Activated T-cell treated with anti-CD3 and anti-CD28 coated beads, Interleukin-2, amount 50 U/mL, for 4 hours (primary cell): ENCODE data around the gene FSIP2. TPM values are rescaled to one million over a fixed set of nuclear protein-coding genes. Genes with fewer than 3 reads are reported as not detected.

Experiments
- ATAC-seq, 2 donors: fragments of 200-7000 bp; cut with Tn5 transposase; one replicate each; pipeline ENCODE4 v1.10.0; 2021
- DNase-seq: peaks from one replicate; pipeline ENCODE4 v3.0.0-alpha.2; 2020
- H3K27me3 Mint-ChIP-seq: one replicate; pipeline ENCODE4 v1.8.0; 2021; ENCODE audit warnings: low read depth, mixed read lengths
- H3K36me3 Mint-ChIP-seq: one replicate; pipeline ENCODE4 v1.8.0; 2022; ENCODE audit warnings: mixed read lengths; ENCODE audit not compliant: insufficient read depth
- H3K4me1 Mint-ChIP-seq: one replicate; pipeline ENCODE4 v1.8.0; 2021; ENCODE audit warnings: low read depth, mixed read lengths
- H3K4me3 Mint-ChIP-seq: one replicate; pipeline ENCODE4 v1.8.0; 2021; ENCODE audit warnings: mild to moderate bottlenecking, moderate library complexity, mixed read lengths
- H3K9me3 Mint-ChIP-seq: one replicate; pipeline ENCODE4 v1.8.0; 2021; ENCODE audit warnings: mixed read lengths
- total RNA-seq, 3 donors: library from RNA; stranded (reverse); gene quantifications; one replicate each; pipeline ENCODE4 v1.2.1, GENCODE V29; 2021

FSIP2 gene
- total RNA-seq, 3 donors from 2014 or later, result 0.08 TPM; not detected in 2

DNA sequence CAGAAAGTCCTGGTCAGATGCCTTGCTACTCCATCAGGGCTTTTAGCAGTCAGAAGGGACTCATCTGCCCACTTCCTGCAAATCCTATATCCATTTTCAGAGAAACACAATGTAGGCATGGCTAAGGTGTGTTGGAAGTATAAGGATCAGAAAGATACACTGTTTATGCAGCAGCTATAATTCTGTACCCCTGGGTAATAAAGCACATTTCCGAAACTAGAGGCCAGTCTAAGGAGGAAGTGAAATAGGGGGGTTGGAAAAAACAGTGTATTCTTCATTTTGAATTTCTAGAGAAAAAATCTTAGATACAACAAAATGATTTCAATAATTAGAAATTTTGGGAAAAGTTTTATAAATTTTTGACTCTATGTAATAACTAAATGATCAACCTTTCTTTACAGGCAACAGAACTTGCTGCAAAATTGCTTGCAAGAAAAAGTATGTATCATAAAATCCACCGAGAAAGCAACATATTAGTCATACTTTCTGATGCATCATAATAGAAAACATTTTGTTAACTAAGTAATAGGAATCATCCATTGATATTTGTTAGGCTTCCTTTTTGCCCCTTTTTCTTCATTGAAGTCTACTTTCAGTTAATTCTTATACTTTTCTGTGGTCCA is 47.4 kb downstream of the FSIP2 start:
- no peak for ATAC-seq
- Mint-ChIP-seq H3K36me3 (no peaks in the 10 kb centered on the region), H3K9me3 (peaks cover 5% of the 10 kb centered on the region)

GRCh38 chr2:185787227-185788145 is 48.9 kb downstream of the FSIP2 start:
- Mint-ChIP-seq H3K4me1 (no peaks in the 10 kb centered on the region), H3K36me3 (no peaks in the 10 kb centered on the region), H3K4me3 (no peak overlapping the region), H3K27me3 (no peaks in the 10 kb centered on the region), H3K9me3 (peaks cover 5% of the 10 kb centered on the region)
- DNase-seq (no peak), ATAC-seq (no peak)

More for the DNA sequence above, 47.4 kb downstream of the FSIP2 start:
- Mint-ChIP-seq H3K4me1 (no peaks in the 10 kb centered on the region), H3K27me3 (no peaks in the 10 kb centered on the region), H3K4me3 (no peak overlapping the region)
- no peak for DNase-seq

DNA sequence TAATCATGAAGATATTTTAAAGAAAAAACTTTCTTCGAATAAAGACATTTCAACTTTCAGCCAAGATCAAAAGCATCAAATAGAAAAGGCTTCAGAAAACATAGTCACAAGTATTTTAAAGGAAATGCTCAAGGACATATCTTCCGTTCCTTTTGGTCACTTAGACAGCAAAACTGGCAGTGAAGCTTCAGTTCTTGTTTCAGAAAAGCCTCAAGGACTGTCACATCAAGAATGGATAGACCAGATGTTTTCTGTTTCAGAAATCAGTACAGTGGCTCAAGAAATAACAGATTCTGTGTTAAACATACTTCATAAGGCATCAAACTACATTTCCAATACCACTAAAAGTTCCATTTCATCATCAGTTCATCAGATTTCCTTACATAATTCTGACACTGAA is 51.8 kb downstream of the FSIP2 start:
- Mint-ChIP-seq H3K9me3 (no peaks in the 10 kb centered on the region), H3K27me3 (no peaks in the 10 kb centered on the region), H3K4me1 (no peaks in the 10 kb centered on the region), H3K36me3 (no peaks in the 10 kb centered on the region), H3K4me3 (no peak overlapping the region)
- DNase-seq, result no peak
- ATAC-seq, result no peak

DNA sequence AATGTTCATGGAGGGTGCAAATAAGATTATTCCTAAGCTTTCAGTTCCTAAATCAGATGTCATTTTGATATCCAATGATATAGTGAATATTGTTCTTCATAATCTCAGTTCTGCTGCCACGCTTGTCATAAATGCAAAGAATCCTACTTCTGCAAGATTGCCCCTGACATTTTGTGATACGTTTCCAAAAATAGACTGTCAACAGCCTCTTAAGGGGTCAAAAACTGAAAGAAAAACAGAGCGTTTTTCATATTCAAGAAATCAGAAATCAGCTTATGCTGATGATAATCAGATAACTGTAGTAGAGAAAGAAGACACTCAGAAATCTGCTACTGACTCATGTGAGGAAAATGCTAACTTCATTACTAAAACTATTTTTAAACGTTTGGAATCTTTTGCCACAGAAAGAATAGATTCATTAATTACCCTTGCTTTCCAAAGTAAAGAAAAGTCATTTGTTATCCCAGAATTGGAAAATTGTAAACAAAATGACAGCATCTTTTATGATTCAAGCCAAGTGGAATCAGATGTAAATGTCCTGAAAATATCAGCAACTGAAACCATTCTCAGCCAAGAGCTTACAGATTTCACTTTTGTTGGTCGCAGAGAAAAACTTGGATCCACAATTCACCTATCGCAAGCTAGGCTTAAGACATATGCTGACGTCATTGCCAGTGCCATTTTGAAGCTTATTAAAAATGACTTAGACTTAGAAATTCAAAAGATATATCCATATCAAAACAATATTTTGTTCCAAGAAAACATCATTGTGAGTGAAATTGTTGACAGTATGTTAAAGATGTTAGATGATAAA is 55.1 kb downstream of the FSIP2 start:
- Mint-ChIP-seq H3K4me1 (no peaks in the 10 kb centered on the region), H3K36me3 (no peaks in the 10 kb centered on the region), H3K4me3 (no peak overlapping the region), H3K9me3 (no peaks in the 10 kb centered on the region), H3K27me3 (no peaks in the 10 kb centered on the region)
- ATAC-seq, result no peak
- DNase-seq, result no peak

DNA sequence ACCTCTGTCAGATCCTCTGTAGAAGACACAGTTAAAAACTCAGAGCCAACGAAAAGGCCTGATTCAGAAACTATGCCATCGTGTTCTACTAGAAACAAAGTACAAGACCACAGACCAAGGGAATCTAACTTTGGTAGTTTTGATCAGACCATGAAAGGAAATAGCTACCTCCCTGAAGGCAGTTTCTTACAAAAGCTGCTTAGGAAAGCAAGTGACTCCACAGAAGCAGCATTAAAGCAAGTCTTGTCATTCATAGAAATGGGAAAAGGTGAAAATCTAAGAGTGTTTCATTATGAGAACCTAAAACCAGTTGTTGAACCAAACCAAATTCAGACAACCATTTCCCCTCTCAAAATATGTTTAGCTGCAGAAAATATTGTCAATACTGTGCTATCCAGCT is 58.2 kb downstream of the FSIP2 start:
- ATAC-seq (no peak), DNase-seq (no peak)
- H3K36me3 Mint-ChIP-seq, result peaks cover 2% of the 10 kb centered on the region
- H3K27me3 Mint-ChIP-seq, result no peaks in the 10 kb centered on the region
- no peak overlapping the region for H3K4me3 Mint-ChIP-seq
- no peaks in the 10 kb centered on the region for H3K4me1 Mint-ChIP-seq
- H3K9me3 Mint-ChIP-seq, result no peaks in the 10 kb centered on the region

- no peak overlapping the region for H3K4me3 Mint-ChIP-seq
- no peaks in the 10 kb centered on the region for H3K9me3 Mint-ChIP-seq
- no peak for ATAC-seq
- H3K4me1 Mint-ChIP-seq, result no peaks in the 10 kb centered on the region
- no peak for DNase-seq
- peaks cover 2% of the 10 kb centered on the region for H3K36me3 Mint-ChIP-seq
- no peaks in the 10 kb centered on the region for H3K27me3 Mint-ChIP-seq
Observed at GRCh38 chr2:185802926-185803325, 64.3 kb downstream of the FSIP2 start.

DNA sequence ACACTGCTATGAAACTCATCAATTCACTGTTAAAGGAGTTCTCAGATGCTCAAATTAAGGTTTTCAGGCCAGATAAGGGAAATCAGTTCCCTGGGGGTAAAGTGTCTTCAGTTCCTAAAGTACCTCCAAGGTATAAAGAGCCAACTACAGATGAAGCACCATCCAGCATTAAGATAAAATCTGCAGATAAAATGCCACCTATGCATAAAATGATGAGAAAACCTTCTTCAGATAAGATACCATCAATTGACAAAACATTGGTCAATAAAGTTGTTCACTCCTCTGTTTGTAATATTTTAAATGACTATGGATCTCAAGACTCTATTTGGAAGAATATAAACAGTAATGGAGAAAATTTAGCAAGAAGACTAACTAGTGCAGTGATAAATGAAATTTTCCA is 68.2 kb downstream of the FSIP2 start:
- ATAC-seq (no peak), DNase-seq (no peak)
- H3K4me3 Mint-ChIP-seq, result no peak overlapping the region
- peaks cover 4% of the 10 kb centered on the region for H3K9me3 Mint-ChIP-seq
- no peaks in the 10 kb centered on the region for H3K4me1 Mint-ChIP-seq
- H3K36me3 Mint-ChIP-seq, result no peaks in the 10 kb centered on the region
- H3K27me3 Mint-ChIP-seq, result no peaks in the 10 kb centered on the region

GRCh38 chr2:185807351-185807750 is 68.7 kb downstream of the FSIP2 start:
- no peaks in the 10 kb centered on the region for H3K27me3 Mint-ChIP-seq
- no peak for ATAC-seq

GRCh38 chr2:185811580-185811979 is 73.0 kb downstream of the FSIP2 start:
- Mint-ChIP-seq H3K4me1 (no peaks in the 10 kb centered on the region), H3K36me3 (no peaks in the 10 kb centered on the region), H3K4me3 (no peak overlapping the region), H3K27me3 (no peaks in the 10 kb centered on the region), H3K9me3 (peaks cover 11% of the 10 kb centered on the region)
- DNase-seq, result no peak
- ATAC-seq, result no peak

More at GRCh38 chr2:185807351-185807750, 68.7 kb downstream of the FSIP2 start:
- no peaks in the 10 kb centered on the region for H3K36me3 Mint-ChIP-seq
- no peaks in the 10 kb centered on the region for H3K4me1 Mint-ChIP-seq
- DNase-seq, result no peak
- H3K9me3 Mint-ChIP-seq, result peaks cover 4% of the 10 kb centered on the region
- no peak overlapping the region for H3K4me3 Mint-ChIP-seq

DNA sequence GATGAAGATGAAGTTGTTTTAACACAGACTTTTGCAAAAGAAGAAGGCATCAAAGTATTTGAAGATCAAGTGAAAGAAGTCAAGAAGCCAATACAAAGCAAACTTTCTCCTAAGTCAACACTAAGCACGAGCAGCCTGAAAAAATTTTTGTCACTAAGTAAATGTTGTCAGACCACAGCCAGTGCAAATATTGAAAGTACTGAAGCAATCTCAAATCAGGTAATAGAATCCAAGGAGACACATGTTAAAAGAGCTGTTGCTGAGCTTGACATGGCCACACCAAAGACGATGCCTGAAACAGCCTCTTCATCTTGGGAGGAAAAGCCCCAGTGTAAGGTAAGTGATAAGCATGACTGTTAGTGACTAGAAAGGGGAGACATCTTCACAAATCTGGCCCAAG is 75.1 kb downstream of the FSIP2 start:
- no peaks in the 10 kb centered on the region for H3K4me1 Mint-ChIP-seq
- H3K4me3 Mint-ChIP-seq, result no peak overlapping the region
- no peaks in the 10 kb centered on the region for H3K27me3 Mint-ChIP-seq
- ATAC-seq, result no peak
- H3K9me3 Mint-ChIP-seq, result peaks cover 27% of the 10 kb centered on the region
- DNase-seq, result no peak
- no peaks in the 10 kb centered on the region for H3K36me3 Mint-ChIP-seq

GRCh38 chr2:185817991-185818390 is 79.4 kb downstream of the FSIP2 start:
- Mint-ChIP-seq H3K36me3 (no peaks in the 10 kb centered on the region), H3K9me3 (peaks cover 41% of the 10 kb centered on the region), H3K4me3 (no peak overlapping the region), H3K27me3 (no peaks in the 10 kb centered on the region), H3K4me1 (no peaks in the 10 kb centered on the region)
- DNase-seq (no peak), ATAC-seq (no peak)

- no peaks in the 10 kb centered on the region for H3K4me1 Mint-ChIP-seq
- no peaks in the 10 kb centered on the region for H3K36me3 Mint-ChIP-seq
- no peak for ATAC-seq
- no peak for DNase-seq
- no peaks in the 10 kb centered on the region for H3K27me3 Mint-ChIP-seq
- no peak overlapping the region for H3K4me3 Mint-ChIP-seq
- H3K9me3 Mint-ChIP-seq, result peaks cover 35% of the 10 kb centered on the region
Observed at GRCh38 chr2:185821467-185821866, 82.9 kb downstream of the FSIP2 start.

DNA sequence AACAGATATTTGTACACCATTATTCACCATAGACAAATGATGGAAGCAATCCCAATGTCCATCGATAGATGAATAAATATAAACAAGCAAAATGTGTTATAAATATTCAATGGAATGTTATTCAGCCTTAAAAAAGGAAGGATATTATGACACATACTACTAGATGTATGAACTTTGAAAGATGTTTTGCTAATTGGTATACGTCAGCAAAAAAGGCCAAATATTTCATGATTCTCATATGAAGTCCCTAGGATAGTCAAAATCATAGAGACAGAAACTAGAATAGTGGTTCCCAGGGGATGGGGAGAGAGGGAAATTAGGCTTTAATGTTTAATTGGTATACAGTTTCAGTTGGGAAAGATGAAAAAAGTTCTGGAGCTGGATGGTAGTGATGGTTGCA is 85.2 kb downstream of the FSIP2 start:
- DNase-seq (no peak), ATAC-seq (no peak)
- H3K4me3 Mint-ChIP-seq, result no peak overlapping the region
- peaks cover 19% of the 10 kb centered on the region for H3K9me3 Mint-ChIP-seq
- H3K27me3 Mint-ChIP-seq, result no peaks in the 10 kb centered on the region
- H3K4me1 Mint-ChIP-seq, result no peaks in the 10 kb centered on the region
- no peaks in the 10 kb centered on the region for H3K36me3 Mint-ChIP-seq

DNA sequence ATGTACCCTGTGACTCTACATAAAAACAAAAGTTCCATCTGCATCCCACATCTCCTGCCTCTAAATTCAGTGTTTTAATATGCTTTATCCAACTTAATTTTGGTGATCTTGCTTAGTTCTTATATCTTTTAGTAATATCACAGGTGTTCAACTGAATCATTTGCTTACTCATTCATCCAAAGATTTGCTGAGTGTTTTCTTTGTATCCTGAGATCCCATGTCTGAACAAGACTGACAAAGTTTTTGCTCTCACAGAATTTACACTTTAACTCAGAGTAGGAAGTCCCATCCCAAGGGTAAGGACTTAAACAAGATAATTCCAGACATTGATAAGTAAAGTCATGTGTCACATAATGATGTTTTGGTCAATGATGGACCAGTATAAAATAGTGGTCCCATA is 87.0 kb downstream of the FSIP2 start:
- no peak for DNase-seq
- no peaks in the 10 kb centered on the region for H3K27me3 Mint-ChIP-seq
- H3K4me1 Mint-ChIP-seq, result no peaks in the 10 kb centered on the region
- no peak overlapping the region for H3K4me3 Mint-ChIP-seq
- H3K9me3 Mint-ChIP-seq, result peaks cover 6% of the 10 kb centered on the region
- no peaks in the 10 kb centered on the region for H3K36me3 Mint-ChIP-seq
- no peak for ATAC-seq
